ENCODE results near the gene RCAN3.
"Not testable (repeated sequence)": the region's sequence is repeated elsewhere in the genome, so short reads cannot be mapped to it uniquely, and the experiment has no call there.

Gene RCAN3

DNA sequence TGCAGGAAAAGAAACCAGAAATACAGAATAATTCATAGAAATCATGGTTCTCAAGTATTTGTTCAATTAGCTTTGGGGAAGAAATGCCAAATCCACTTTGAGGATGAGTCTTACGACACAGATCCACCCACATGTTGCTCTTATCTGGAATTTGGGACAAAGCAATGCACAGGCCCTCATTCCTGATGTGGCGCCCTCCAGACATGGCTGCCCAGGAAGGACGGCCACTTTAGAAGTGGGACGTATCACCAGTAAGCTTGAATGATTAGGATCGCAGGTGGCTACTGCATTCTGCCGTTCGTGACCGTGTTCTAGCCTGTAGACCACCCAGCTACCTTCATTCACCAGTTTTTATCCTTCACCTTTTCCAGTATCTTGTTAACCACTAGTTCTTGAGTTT is 33.1 kb downstream of the RCAN3 start:
- Mint-ChIP-seq H3K4me3 (no peak overlapping the region), H3K27me3 (no peaks in the 10 kb centered on the region), H3K36me3 (ENCODE audit: low read depth) (peaks cover 79% of the 10 kb centered on the region), H3K27ac (no peak overlapping the region), H3K4me1 (ENCODE audit: low read depth) (peaks cover 24% of the 10 kb centered on the region), H3K9me3 (no peaks in the 10 kb centered on the region)
- intact Hi-C loops (cut with micrococcal nuclease), result no loop called here

DNA sequence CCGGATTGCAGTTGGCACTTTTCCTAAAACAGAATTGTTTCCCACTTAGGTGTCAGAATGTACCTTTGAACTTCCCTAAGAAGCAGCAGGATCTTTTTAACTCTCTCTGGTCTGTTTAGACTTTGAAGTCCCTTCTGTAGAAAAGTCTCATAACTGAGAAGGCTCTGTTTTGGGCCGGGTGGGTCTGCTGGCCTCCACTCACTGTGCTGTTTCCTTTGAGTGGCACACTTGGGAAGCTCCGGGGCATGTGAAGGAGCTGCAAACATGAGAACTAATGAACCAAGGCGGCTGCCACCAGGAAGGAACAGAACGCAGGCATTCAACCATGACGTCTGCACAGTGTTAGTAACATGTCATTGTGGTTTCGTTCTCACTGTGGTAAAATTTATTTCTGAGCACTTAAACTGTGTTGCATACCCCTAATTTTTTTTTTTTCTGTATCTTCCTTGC is 33.8 kb downstream of the RCAN3 start:
- Mint-ChIP-seq H3K36me3 (ENCODE audit: low read depth) (peaks cover 73% of the 10 kb centered on the region), H3K9me3 (no peaks in the 10 kb centered on the region), H3K27me3 (no peaks in the 10 kb centered on the region), H3K4me3 (no peak overlapping the region), H3K27ac (no peak overlapping the region), H3K4me1 (ENCODE audit: low read depth) (peaks cover 31% of the 10 kb centered on the region)
- intact Hi-C loops (cut with micrococcal nuclease), result no loop called here

DNA sequence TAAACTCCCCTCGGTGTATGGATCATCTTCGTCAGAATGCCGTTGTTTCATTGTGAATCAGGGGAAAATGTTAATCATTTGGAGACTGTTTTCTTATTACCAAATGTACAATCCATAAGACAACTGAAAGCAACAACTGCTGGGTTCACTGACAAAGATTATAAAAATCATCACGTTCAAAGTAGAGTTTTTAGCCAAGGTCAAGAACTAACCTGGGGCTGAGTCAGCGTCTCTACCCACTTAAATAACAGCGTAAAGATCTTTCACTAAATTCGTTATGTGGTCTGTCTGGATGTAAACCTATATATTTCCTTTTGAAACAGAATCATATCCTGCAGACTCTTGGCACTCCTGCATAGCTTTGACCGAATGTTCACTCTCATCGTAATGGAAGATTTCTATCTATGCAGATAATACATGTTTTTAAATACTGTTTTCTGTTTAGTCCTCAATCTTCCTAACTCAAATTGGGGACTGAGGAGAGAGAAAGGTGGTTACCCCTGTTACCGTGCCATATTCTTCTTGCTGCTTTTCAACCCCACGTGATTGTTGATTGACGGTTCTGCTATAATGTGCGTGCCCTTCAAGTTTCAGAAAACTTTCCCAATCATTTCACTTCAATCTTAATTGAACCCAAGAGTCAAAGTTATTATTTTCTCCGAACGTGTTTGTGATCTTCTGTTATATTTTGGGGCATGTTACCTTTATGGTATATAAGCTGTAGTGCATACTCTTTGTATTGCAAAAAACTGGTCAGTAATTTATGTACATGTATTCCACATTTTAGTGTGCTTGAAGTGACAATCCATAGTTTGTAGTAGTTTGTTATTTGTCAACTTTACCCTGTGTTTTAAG is 37.6 kb downstream of the RCAN3 start:
- Mint-ChIP-seq H3K27ac (no peak overlapping the region), H3K9me3 (no peaks in the 10 kb centered on the region), H3K4me3 (no peak overlapping the region), H3K4me1 (ENCODE audit: low read depth) (peaks cover 23% of the 10 kb centered on the region), H3K36me3 (ENCODE audit: low read depth) (peaks cover 37% of the 10 kb centered on the region), H3K27me3 (no peaks in the 10 kb centered on the region)
- intact Hi-C loops (cut with micrococcal nuclease), result no loop called here

DNA sequence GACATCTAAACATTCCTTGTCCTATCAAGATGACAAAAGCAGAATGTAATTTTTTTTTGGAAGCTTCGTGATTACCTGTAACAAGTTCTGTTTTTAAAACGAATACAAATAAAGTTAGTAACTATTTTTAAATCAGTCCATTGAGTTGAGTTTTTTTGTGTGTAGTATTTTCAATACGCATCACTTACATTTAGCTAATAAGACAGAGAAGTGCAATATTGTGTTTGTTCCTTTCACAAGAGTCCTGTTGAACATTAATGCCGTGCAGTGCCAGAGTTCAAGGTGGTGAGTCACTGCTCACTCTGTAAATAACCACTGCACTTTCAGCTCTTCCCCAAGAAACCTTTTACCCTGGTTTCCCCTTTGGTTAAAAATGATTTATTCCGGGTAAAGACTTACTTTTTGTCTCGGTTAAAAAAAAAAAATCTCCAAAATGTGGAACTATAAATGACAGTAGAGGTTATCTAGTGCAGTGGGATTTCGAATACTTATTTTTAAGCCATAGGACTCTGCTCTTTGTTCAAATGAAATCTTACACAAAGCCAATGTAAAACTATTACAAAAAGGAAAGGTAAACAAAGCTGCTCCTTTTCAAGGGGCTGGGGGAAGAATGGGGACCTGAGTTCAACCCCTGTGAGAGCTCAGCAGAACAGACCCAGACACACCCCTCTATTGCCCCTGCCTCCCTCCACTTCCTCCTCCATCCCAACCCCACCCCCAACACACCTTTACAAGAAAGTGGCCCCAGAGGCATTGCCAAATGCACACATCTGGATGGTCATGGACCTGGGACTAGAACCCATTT is 38.5 kb downstream of the RCAN3 start:
- H3K9me3 Mint-ChIP-seq, result no peaks in the 10 kb centered on the region
- intact Hi-C loops (cut with micrococcal nuclease), result no loop called here
- no peak overlapping the region for H3K4me3 Mint-ChIP-seq
- H3K4me1 Mint-ChIP-seq (ENCODE audit: low read depth), result peaks cover 21% of the 10 kb centered on the region
- no peaks in the 10 kb centered on the region for H3K27me3 Mint-ChIP-seq
- peaks cover 29% of the 10 kb centered on the region for H3K36me3 Mint-ChIP-seq (ENCODE audit: low read depth)
- H3K27ac Mint-ChIP-seq, result no peak overlapping the region

DNA sequence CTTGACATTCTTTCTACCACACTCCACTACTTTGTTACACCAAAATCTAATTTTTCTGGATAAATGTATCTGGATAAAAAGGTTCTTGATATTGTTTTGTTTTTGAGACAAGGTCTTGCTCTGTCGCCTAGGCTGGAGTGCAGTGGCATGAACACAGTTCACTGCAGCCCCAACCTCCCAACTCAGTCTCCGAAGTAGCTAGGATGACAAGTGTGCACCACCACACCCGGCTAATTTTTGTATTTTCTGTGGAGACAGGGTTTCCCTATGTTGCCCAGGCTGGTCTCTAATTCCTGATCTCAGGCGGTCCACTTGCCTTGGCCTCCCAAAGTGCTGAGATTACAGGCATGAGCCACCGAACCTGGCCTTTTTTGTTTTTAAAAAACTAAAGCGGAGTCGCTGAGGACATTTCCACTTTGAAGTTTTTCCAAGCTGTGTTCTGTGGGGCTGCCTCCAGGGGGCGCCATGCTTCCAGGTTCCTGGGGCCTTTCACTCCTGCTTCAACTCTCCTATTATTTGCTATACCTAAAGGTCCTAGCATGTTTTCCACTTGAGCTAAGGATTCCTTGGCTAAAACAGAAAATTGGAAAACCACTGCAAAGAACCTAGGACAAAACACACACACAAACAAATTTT is 39.2 kb downstream of the RCAN3 start:
- H3K27me3 Mint-ChIP-seq, result no peaks in the 10 kb centered on the region
- H3K9me3 Mint-ChIP-seq, result no peaks in the 10 kb centered on the region
- no peak overlapping the region for H3K27ac Mint-ChIP-seq
- peaks cover 14% of the 10 kb centered on the region for H3K4me1 Mint-ChIP-seq (ENCODE audit: low read depth)
- peaks cover 22% of the 10 kb centered on the region for H3K36me3 Mint-ChIP-seq (ENCODE audit: low read depth)
- H3K4me3 Mint-ChIP-seq, result no peak overlapping the region
- intact Hi-C loops (cut with micrococcal nuclease), result loop anchor here (1.0 kb wide), 1 partner anchor 93 kb away; no protein-coding TSS in a partner anchor

DNA sequence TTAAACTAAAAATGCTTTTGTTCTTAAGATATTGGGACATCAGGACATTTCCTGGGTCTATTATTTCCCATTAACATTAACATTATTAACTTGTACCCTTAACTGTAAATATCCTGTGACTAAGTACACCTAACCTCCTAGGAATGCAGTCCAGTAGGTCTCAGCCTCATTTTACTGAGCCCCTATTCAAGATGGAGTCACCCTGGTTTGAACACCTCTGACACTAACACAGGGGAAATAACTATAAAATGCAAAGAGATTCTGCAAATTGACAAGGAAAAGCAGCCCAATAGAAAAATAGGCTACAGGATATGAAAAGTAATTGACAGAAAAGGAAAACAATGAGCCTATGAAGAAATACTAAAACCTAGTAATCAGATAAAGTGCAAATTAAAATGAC is 41.6 kb downstream of the RCAN3 start:
- H3K27me3 Mint-ChIP-seq, result peaks cover 5% of the 10 kb centered on the region
- H3K9me3 Mint-ChIP-seq, result no peaks in the 10 kb centered on the region
- no peak overlapping the region for H3K27ac Mint-ChIP-seq
- intact Hi-C loops (cut with micrococcal nuclease), result no loop called here
- peaks cover 1% of the 10 kb centered on the region for H3K36me3 Mint-ChIP-seq (ENCODE audit: low read depth)
- peaks cover 25% of the 10 kb centered on the region for H3K4me1 Mint-ChIP-seq (ENCODE audit: low read depth)
- H3K4me3 Mint-ChIP-seq, result no peak overlapping the region

DNA sequence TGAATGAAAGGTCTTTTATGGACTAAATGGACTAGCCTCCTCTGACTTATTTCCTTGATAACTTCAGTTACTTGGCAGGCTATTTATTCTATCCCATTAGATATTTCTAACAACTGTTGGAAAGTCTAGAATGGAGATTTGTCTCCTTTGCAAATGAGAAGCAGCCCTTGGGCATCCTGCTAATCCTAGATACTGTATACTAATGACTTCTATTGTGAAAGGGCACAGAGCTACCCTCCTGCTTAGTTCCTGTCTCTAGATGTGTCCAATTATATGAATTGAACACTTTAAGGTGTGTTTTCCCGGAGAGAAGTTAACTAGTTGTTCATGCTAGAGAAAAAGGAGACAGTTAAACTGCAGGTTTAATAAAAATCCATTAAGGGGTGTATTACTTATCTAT is 43.0 kb downstream of the RCAN3 start:
- intact Hi-C loops (cut with micrococcal nuclease), result no loop called here
- H3K4me3 Mint-ChIP-seq, result no peak overlapping the region
- no peaks in the 10 kb centered on the region for H3K9me3 Mint-ChIP-seq
- H3K36me3 Mint-ChIP-seq (ENCODE audit: low read depth), result no peaks in the 10 kb centered on the region
- H3K4me1 Mint-ChIP-seq (ENCODE audit: low read depth), result peaks cover 22% of the 10 kb centered on the region
- H3K27ac Mint-ChIP-seq, result no peak overlapping the region
- H3K27me3 Mint-ChIP-seq, result peaks cover 14% of the 10 kb centered on the region

DNA sequence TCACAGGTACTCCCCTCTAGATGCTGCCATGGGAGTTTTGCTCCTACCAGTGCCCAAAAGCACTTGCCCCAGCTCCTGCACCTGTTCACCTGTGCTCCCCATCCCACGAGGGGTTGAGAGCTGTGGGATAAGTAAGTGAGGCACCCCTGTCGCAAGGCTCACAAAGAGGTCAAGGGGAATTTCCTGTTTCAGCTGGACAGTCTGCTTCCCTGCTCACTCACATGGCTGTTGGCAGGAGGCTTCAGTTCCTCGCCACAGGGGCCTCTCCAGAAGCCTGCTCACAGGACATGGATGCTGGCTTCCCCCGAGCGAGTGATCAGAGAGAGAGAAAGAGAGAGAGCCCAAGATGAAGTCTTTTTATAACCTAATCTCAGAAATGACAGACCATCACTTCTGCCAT is 44.6 kb downstream of the RCAN3 start:
- Mint-ChIP-seq H3K9me3 (no peaks in the 10 kb centered on the region), H3K36me3 (ENCODE audit: low read depth) (no peaks in the 10 kb centered on the region), H3K27ac (no peak overlapping the region), H3K4me1 (ENCODE audit: low read depth) (peaks cover 12% of the 10 kb centered on the region), H3K27me3 (peaks cover 29% of the 10 kb centered on the region), H3K4me3 (no peak overlapping the region)
- intact Hi-C loops (cut with micrococcal nuclease), result no loop called here

DNA sequence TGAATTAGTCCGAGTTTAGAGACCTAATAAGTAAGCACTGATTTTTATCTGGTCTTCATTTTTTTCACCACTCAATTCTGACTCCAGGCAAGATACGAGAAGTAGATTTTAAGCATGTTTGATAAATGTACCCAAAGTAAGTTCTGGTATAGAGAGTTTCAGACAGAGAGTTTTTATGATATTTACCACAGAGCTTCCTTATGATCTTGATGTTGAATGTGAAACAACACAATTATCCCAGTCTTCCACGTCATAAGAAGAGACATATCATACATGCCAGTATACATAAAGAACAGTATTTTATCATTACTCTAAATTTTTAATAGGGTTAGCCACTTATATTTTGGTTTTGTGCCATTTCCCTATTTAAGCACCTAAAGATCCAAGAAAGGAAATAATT is 45.4 kb downstream of the RCAN3 start:
- intact Hi-C loops (cut with micrococcal nuclease), result no loop called here
- Mint-ChIP-seq H3K36me3 (ENCODE audit: low read depth) (no peaks in the 10 kb centered on the region), H3K9me3 (no peaks in the 10 kb centered on the region), H3K27ac (no peak overlapping the region), H3K4me3 (no peak overlapping the region), H3K27me3 (peaks cover 33% of the 10 kb centered on the region), H3K4me1 (ENCODE audit: low read depth) (peaks cover 12% of the 10 kb centered on the region)

DNA sequence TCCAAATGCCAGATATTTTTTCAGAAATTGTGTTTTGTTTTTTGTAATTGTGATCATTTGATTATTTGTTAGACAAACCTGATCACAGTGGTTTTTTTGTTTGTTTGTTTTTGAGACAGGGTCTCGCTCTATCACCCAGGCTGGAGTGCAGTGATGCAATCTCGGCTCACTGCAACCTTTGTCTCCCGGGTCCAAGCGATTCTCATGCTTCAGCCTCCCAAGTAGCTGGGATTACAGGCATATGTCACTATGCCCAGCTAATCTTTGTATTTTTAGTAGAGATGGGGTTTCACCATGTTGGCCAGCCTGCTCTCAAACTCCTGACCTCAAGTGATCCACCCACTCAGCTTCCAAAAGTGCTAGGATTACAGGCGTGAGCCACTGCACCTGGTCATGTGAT is 46.6 kb downstream of the RCAN3 start:
- Mint-ChIP-seq H3K27me3 (peaks cover 43% of the 10 kb centered on the region), H3K4me1 (ENCODE audit: low read depth) (peaks cover 12% of the 10 kb centered on the region)
- H3K27ac Mint-ChIP-seq; H3K9me3 Mint-ChIP-seq; H3K36me3 Mint-ChIP-seq (ENCODE audit: low read depth); H3K4me3 Mint-ChIP-seq; intact Hi-C loops (cut with micrococcal nuclease): not testable (repeated sequence)

DNA sequence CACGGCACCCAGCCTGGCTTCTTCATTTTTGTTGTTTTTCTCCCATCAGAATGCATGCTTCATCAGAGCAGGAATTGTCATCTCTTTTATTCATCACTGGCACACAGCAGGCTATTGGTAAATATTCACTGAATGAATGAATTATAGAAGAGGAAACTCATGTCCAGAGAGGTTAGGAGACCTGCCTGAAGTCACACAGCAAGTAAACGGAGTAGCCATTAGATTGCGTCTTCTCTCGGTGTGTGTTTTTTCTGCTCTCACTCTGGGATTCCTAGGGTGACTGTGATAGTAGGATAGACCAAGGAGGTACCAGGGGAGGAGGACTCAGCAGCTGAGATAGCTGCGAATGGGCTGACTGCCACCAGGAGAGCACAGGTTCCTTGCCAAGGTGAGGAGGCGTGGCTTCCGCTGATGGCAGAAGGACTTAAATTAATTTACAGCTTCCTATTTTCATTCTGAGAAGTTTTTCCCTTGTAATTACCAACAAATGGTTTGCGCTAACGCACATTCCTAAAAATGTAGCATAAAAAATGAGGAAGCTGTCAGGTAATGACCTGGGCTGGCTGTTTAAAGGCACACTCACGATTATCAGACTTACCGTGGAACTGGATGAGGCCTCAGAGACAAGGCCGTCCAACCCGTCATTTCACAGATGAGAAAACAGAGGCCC is 48.8 kb downstream of the RCAN3 start:
- Mint-ChIP-seq H3K4me3 (no peak overlapping the region), H3K27ac (no peak overlapping the region), H3K27me3 (peaks cover 64% of the 10 kb centered on the region), H3K36me3 (ENCODE audit: low read depth) (no peaks in the 10 kb centered on the region), H3K4me1 (ENCODE audit: low read depth) (peaks cover 17% of the 10 kb centered on the region), H3K9me3 (no peaks in the 10 kb centered on the region)
- intact Hi-C loops (cut with micrococcal nuclease), result no loop called here

DNA sequence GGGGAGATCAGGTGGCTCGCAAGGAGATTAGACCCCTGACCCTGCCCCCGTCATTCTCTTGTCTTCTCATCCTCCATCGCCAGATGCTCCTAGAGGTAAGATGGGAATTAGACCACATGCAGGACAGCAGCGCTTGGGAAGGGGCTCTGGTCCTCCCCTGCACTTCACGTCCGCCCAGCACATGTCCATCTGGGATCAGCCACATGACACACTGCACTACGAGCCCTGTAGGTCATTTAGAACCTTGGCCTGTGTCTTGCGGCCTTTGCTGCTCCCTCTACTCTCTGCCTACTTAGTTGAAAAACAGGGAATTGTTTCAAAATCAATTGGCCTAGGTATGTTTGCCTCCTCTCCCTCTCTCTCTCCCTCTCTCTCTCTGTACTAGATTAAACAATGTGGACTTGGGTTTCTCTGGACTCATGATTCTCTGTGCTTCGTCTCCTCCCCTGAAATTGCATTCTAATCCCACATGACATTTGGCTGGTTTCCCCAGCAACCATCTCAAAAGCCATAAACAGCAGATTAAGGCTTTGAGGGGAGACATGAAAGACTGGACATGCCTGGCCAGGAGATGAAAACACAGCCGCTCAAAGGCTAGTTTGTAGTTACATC is 49.4 kb downstream of the RCAN3 start:
- no peak overlapping the region for H3K27ac Mint-ChIP-seq
- H3K36me3 Mint-ChIP-seq (ENCODE audit: low read depth), result no peaks in the 10 kb centered on the region
- intact Hi-C loops (cut with micrococcal nuclease), result no loop called here
- H3K27me3 Mint-ChIP-seq, result peaks cover 70% of the 10 kb centered on the region
- no peak overlapping the region for H3K4me3 Mint-ChIP-seq
- no peaks in the 10 kb centered on the region for H3K9me3 Mint-ChIP-seq
- H3K4me1 Mint-ChIP-seq (ENCODE audit: low read depth), result peaks cover 17% of the 10 kb centered on the region

DNA sequence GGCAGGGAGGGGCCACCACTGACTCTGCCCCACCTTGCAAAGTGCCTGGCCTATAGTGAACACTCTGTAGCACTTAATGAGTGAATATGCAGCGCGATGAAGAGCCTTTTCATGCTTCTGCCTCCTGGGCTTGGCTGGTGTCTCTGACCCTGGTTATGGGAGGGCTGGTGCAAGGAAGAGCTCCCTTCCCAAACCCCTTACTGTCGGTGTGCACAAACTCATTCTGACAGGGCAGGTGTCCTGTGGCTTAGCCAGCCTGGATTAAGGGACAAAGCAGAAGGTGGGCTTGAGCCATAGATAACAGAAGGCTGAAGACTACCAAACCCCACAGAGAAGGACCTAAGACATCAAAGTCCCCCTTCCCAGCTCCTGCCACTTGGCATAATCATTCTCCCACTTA is 51.3 kb downstream of the RCAN3 start:
- Mint-ChIP-seq H3K27me3 (peaks cover 79% of the 10 kb centered on the region), H3K4me1 (ENCODE audit: low read depth) (peaks cover 11% of the 10 kb centered on the region), H3K36me3 (ENCODE audit: low read depth) (no peaks in the 10 kb centered on the region), H3K9me3 (no peaks in the 10 kb centered on the region), H3K4me3 (no peak overlapping the region), H3K27ac (no peak overlapping the region)
- intact Hi-C loops (cut with micrococcal nuclease), result no loop called here
